WTC11 (cell line): ENCODE measurements around the gene CD9. TPM values are rescaled to one million over a fixed set of nuclear protein-coding genes. Genes with fewer than 3 reads are reported as not detected.

Experiments
- ATAC-seq: fragments of 200-7000 bp; cut with Tn5 transposase; 2 replicates; pipeline ENCODE4 v1.10.0; 2021; ENCODE audit warnings: mild to moderate bottlenecking, moderate library complexity
- CTCF ChIA-PET: fragments of 300-600 bp; sonication (Branson Sonifier 250); formaldehyde crosslinking; loops from one replicate; lab custom pipeline; 2021; ENCODE audit warnings: antibody characterized with exemption; lab: Charles Lee
- POLR2A ChIA-PET: fragments of 350-600 bp; sonication (Branson Sonifier 250); formaldehyde crosslinking; loops from one replicate; lab custom pipeline; 2021; ENCODE audit warnings: antibody characterized with exemption; lab: Charles Lee
- DNase-seq: peaks from one replicate; pipeline ENCODE4 v3.0.0; 2021; ENCODE audit warnings: low spot score
- H3K27ac Mint-ChIP-seq: 2 replicates; pipeline ENCODE4 v1.8.0; 2021; ENCODE audit warnings: mixed read lengths
- H3K27me3 Mint-ChIP-seq: 2 replicates; pipeline ENCODE4 v1.8.0; 2021; ENCODE audit warnings: low read depth, mild to moderate bottlenecking, moderate library complexity, mixed read lengths
- H3K36me3 Mint-ChIP-seq: 2 replicates; pipeline ENCODE4 v1.8.0; 2021; ENCODE audit warnings: mixed read lengths
- H3K4me1 Mint-ChIP-seq: 2 replicates; pipeline ENCODE4 v1.8.0; 2022; ENCODE audit warnings: mixed read lengths
- H3K4me3 Mint-ChIP-seq: 2 replicates; pipeline ENCODE4 v1.8.0; 2021; ENCODE audit warnings: mild to moderate bottlenecking, moderate library complexity, mixed read lengths
- H3K9me3 Mint-ChIP-seq: 2 replicates; pipeline ENCODE4 v1.8.0; 2021; ENCODE audit warnings: mixed read lengths
- ATF1 ChIP-seq: sonication (generic); formaldehyde crosslinking; IDR thresholded peaks from 2 replicates; pipeline ENCODE4 v1.8.1; 2023; ENCODE audit warnings: mild to moderate bottlenecking, moderate library complexity, missing genetic modification reagents
- CREB1 ChIP-seq: sonication (generic); formaldehyde crosslinking; IDR thresholded peaks from 2 replicates; pipeline ENCODE4 v1.8.0; 2023; ENCODE audit warnings: mild to moderate bottlenecking, missing genetic modification reagents
- E2F1 ChIP-seq: sonication (generic); formaldehyde crosslinking; IDR thresholded peaks from 2 replicates; pipeline ENCODE4 v1.8.0; 2022; ENCODE audit warnings: mild to moderate bottlenecking, missing genetic modification reagents
- ETV6 ChIP-seq: sonication (generic); formaldehyde crosslinking; IDR thresholded peaks from 2 replicates; pipeline ENCODE4 v1.8.1; 2022; ENCODE audit warnings: mild to moderate bottlenecking, missing genetic modification reagents
- FOXJ3 ChIP-seq: sonication (generic); formaldehyde crosslinking; IDR thresholded peaks from 2 replicates; pipeline ENCODE4 v1.9.0; 2021; ENCODE audit warnings: missing genetic modification reagents, mild to moderate bottlenecking, borderline replicate concordance
- FOXP1 ChIP-seq: sonication (generic); formaldehyde crosslinking; IDR thresholded peaks from 2 replicates; pipeline ENCODE4 v1.8.0; 2022; ENCODE audit warnings: missing genetic modification reagents, mild to moderate bottlenecking, moderate library complexity, borderline replicate concordance
- GABPB1 ChIP-seq: sonication (generic); formaldehyde crosslinking; IDR thresholded peaks from 2 replicates; pipeline ENCODE4 v1.8.1; 2023; ENCODE audit warnings: mild to moderate bottlenecking, missing genetic modification reagents
- MAX ChIP-seq: sonication (generic); formaldehyde crosslinking; IDR thresholded peaks from 2 replicates; pipeline ENCODE4 v1.8.0; 2022; ENCODE audit warnings: mild to moderate bottlenecking, missing genetic modification reagents
- MLX ChIP-seq: sonication (generic); formaldehyde crosslinking; IDR thresholded peaks from 2 replicates; pipeline ENCODE4 v1.8.1; 2023; ENCODE audit warnings: mild to moderate bottlenecking, missing genetic modification reagents, moderate library complexity
- PRRX2 ChIP-seq: fragments of 250-450 bp; sonication (Bioruptor Pico); IDR thresholded peaks from 2 replicates; pipeline ENCODE4 v1.8.0; 2021; ENCODE audit warnings: mild to moderate bottlenecking
- RELA ChIP-seq: sonication (generic); formaldehyde crosslinking; IDR thresholded peaks from 2 replicates; pipeline ENCODE4 v1.8.1; 2022; ENCODE audit warnings: missing genetic modification reagents, mild to moderate bottlenecking, borderline replicate concordance
- ZNF416 ChIP-seq: fragments of 250-450 bp; sonication (Bioruptor Pico); IDR thresholded peaks from 2 replicates; pipeline ENCODE4 v1.9.0; 2021; ENCODE audit warnings: mild to moderate bottlenecking, inconsistent platforms
- ZNF425 ChIP-seq: fragments of 250-450 bp; sonication (Bioruptor Pico); conservative IDR thresholded peaks from 2 replicates; pipeline ENCODE4 v1.9.0; 2021; ENCODE audit warnings: mild to moderate bottlenecking
- ZNF532 ChIP-seq: fragments of 250-450 bp; sonication (Bioruptor Pico); IDR thresholded peaks from 2 replicates; pipeline ENCODE4 v1.9.0; 2021; ENCODE audit warnings: mild to moderate bottlenecking, borderline replicate concordance
- total RNA-seq: library from RNA; stranded (reverse); gene quantifications from 3 replicates; pipeline ENCODE4 v1.2.3, GENCODE V29; 2021
- TF ChIP-seq, protein P1 (sequence below): sonication (generic); formaldehyde crosslinking; IDR thresholded peaks from 2 replicates; pipeline ENCODE4 v1.8.1; 2023; ENCODE audit warnings: mild to moderate bottlenecking, missing genetic modification reagents, borderline replicate concordance
- TF ChIP-seq, protein P2 (sequence below): sonication (generic); formaldehyde crosslinking; IDR thresholded peaks from 2 replicates; pipeline ENCODE4 v1.8.1; 2023; ENCODE audit warnings: mild to moderate bottlenecking, missing genetic modification reagents, moderate library complexity

CD9 gene
- total RNA-seq, 1 experiment from 2014 or later = 260 TPM

DNA sequence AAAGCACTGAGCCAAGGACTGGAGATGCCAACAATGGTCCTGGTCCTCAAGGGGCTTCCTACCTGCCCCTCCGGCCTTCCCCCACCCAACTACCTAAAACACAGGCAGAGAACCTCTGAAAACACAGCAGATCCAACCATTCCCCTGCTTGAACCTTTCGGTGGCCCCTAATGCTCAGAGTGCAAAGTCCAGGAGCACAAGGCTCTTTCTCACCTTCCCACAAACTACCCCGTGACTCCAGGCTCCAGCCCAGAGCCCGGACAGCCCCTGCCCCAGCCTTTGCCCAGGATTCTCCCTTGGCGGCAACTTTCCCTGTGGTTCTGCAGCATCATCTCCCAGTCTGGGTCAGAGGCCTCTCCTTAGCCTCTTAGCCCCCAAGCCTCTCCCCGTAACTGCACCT lies 1.6 kb upstream of the CD9 start (continued):
- TF ChIP-seq, protein P1, sequence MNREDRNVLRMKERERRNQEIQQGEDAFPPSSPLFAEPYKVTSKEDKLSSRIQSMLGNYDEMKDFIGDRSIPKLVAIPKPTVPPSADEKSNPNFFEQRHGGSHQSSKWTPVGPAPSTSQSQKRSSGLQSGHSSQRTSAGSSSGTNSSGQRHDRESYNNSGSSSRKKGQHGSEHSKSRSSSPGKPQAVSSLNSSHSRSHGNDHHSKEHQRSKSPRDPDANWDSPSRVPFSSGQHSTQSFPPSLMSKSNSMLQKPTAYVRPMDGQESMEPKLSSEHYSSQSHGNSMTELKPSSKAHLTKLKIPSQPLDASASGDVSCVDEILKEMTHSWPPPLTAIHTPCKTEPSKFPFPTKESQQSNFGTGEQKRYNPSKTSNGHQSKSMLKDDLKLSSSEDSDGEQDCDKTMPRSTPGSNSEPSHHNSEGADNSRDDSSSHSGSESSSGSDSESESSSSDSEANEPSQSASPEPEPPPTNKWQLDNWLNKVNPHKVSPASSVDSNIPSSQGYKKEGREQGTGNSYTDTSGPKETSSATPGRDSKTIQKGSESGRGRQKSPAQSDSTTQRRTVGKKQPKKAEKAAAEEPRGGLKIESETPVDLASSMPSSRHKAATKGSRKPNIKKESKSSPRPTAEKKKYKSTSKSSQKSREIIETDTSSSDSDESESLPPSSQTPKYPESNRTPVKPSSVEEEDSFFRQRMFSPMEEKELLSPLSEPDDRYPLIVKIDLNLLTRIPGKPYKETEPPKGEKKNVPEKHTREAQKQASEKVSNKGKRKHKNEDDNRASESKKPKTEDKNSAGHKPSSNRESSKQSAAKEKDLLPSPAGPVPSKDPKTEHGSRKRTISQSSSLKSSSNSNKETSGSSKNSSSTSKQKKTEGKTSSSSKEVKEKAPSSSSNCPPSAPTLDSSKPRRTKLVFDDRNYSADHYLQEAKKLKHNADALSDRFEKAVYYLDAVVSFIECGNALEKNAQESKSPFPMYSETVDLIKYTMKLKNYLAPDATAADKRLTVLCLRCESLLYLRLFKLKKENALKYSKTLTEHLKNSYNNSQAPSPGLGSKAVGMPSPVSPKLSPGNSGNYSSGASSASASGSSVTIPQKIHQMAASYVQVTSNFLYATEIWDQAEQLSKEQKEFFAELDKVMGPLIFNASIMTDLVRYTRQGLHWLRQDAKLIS = no peak
- TF ChIP-seq PRRX2 (CRISPR knock-in tag) = no peak
- TF ChIP-seq ETV6 (CRISPR knock-in tag) = no peak
- TF ChIP-seq E2F1 (CRISPR knock-in tag) = no peak
- TF ChIP-seq, all 79 proteins: peak for 0

DNA sequence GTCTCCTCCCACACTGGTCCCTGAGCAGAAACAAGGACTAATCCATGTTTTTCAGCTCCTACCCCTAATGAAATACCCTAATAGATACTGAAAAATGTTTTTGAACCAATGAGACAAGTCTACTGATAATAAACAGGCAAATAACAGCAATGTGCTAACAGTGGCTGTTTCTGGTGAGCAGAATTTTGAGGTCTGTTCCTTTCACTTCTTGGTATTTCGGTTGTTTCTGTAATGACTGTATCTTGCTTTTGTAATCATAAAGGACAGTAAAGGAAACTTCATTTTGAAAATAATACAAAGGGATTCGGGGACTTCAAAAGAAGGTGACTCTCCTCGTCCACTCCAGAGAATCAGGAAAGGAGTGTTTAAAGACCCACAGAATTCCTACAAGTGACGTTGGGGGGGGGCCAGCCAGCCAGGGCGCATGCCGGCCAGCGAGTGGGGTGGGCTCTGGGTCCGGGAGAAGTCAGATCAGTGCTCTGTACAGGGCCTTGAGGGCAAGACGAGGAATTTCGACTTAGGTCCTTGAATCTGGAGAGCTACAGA lies 1.1 kb upstream of the CD9 start:
- no peak for ATAC-seq
- H3K9me3 Mint-ChIP-seq = no peaks in the 10 kb centered on the region
- CTCF ChIA-PET = interaction anchor here (0.7 to 16.4 kb wide), 6 partner anchors 8 to 141 kb away, joined by 3 to 431 read pairs (median 14); no protein-coding TSS in a partner anchor
- no peak for TF ChIP-seq MLX (CRISPR knock-in tag)
- no peak for TF ChIP-seq ATF1 (CRISPR knock-in tag)
- TF ChIP-seq PRRX2 (CRISPR knock-in tag) = no peak
- TF ChIP-seq, protein P2, sequence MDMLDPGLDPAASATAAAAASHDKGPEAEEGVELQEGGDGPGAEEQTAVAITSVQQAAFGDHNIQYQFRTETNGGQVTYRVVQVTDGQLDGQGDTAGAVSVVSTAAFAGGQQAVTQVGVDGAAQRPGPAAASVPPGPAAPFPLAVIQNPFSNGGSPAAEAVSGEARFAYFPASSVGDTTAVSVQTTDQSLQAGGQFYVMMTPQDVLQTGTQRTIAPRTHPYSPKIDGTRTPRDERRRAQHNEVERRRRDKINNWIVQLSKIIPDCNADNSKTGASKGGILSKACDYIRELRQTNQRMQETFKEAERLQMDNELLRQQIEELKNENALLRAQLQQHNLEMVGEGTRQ = no peak
- TF ChIP-seq ETV6 (CRISPR knock-in tag) = no peak
- H3K4me1 Mint-ChIP-seq = peaks cover 71% of the 10 kb centered on the region
- H3K4me3 Mint-ChIP-seq = peak overlapping the region; percentile 68
- POLR2A ChIA-PET = interaction anchor here (0.8 kb wide), 1 partner anchor 65 kb away, joined by 3 read pairs; no protein-coding TSS in a partner anchor
- H3K36me3 Mint-ChIP-seq = peaks cover 8% of the 10 kb centered on the region
- no peak for DNase-seq
- peaks cover 7% of the 10 kb centered on the region; the same call in 1 of the 2 replicates for H3K27me3 Mint-ChIP-seq
- H3K27ac Mint-ChIP-seq = peak overlapping the region; percentile 87

GRCh38 chr12:6199531-6200255 lies 507 bp upstream of the CD9 start:
- peak overlapping the region; percentile 87 for H3K27ac Mint-ChIP-seq
- POLR2A ChIA-PET = interaction anchor here (0.5 to 1.4 kb wide), 3 partner anchors 65 to 79 kb away, joined by 3 to 4 read pairs (median 3); no protein-coding TSS in a partner anchor
- peak; percentile 23 for ATAC-seq
- no peaks in the 10 kb centered on the region for H3K9me3 Mint-ChIP-seq
- peak overlapping the region; percentile 68 for H3K4me3 Mint-ChIP-seq
- peaks cover 8% of the 10 kb centered on the region for H3K36me3 Mint-ChIP-seq
- H3K27me3 Mint-ChIP-seq = peaks cover 7% of the 10 kb centered on the region; the same call in 1 of the 2 replicates
- CTCF ChIA-PET = interaction anchor here (0.7 to 16.4 kb wide), 7 partner anchors 8 to 142 kb away, joined by 3 to 431 read pairs (median 7); no protein-coding TSS in a partner anchor
- peak; percentile 60 for DNase-seq
- H3K4me1 Mint-ChIP-seq = peaks cover 74% of the 10 kb centered on the region
- no peak for TF ChIP-seq ZNF416 (CRISPR knock-in tag)
- TF ChIP-seq ZNF425 (CRISPR knock-in tag) = no peak
- TF ChIP-seq FOXJ3 (CRISPR knock-in tag) = no peak
- no peak for TF ChIP-seq FOXP1
- 0 out of 2 replicates have a peak, but pooled peaks have one; percentile 58 for TF ChIP-seq CREB1 (CRISPR knock-in tag)
- TF ChIP-seq GABPB1 (CRISPR knock-in tag) = no peak
- TF ChIP-seq ZNF532 (CRISPR knock-in tag) = no peak
- no peak for TF ChIP-seq RELA (CRISPR knock-in tag)
- peak; percentile 63; the same call in 1 of the 2 replicates for TF ChIP-seq MAX (CRISPR knock-in tag)
- no peak for TF ChIP-seq ETV6 (CRISPR knock-in tag)
